H9 (cell line): Measurements from ENCODE around the gene DNHD1. TPM values are rescaled to one million over a fixed set of nuclear protein-coding genes. Genes with fewer than 3 reads are reported as not detected.

Experiments used
- DNase-seq: peaks from one replicate; pipeline ENCODE4 v3.0.0-alpha.2; 2017
- H2AFZ ChIP-seq: one replicate; pipeline ENCODE4 v1.6.1; 2013; ENCODE audit warnings: mild to moderate bottlenecking, low read length, control low read depth, moderate library complexity
- H2AK5ac ChIP-seq: 2 replicates; pipeline ENCODE4 v1.6.1; 2013; ENCODE audit warnings: low read length, control low read depth, mixed read lengths; ENCODE audit not compliant: insufficient read length
- H2BK120ac ChIP-seq: one replicate; pipeline ENCODE4 v1.6.1; 2013; ENCODE audit warnings: low read depth, mild to moderate bottlenecking, low read length, control low read depth, inconsistent platforms; ENCODE audit not compliant: poor library complexity, severe bottlenecking
- H2BK12ac ChIP-seq: 2 replicates; pipeline ENCODE4 v1.6.1; 2013; ENCODE audit warnings: low read length, control low read depth, mixed read lengths, low read depth; ENCODE audit not compliant: insufficient read length
- H2BK15ac ChIP-seq: 2 replicates; pipeline ENCODE4 v1.6.1; 2013; ENCODE audit warnings: low read depth, low read length, control low read depth
- H2BK20ac ChIP-seq: one replicate; pipeline ENCODE4 v1.6.1; 2013; ENCODE audit warnings: low read depth, mild to moderate bottlenecking, low read length, control low read depth, inconsistent platforms; ENCODE audit not compliant: poor library complexity, severe bottlenecking
- H2BK5ac ChIP-seq: 2 replicates; pipeline ENCODE4 v1.6.1; 2013; ENCODE audit warnings: low read length, control low read depth, mixed read lengths; ENCODE audit not compliant: insufficient read length
- H3K14ac ChIP-seq: 2 replicates; pipeline ENCODE4 v1.6.1; 2013; ENCODE audit warnings: low read length, control low read depth; ENCODE audit not compliant: insufficient read depth
- H3K18ac ChIP-seq: 2 replicates; pipeline ENCODE4 v1.6.1; 2013; ENCODE audit warnings: low read depth, mild to moderate bottlenecking, mixed read lengths, low read length, control low read depth; ENCODE audit not compliant: insufficient read length
- H3K23ac ChIP-seq: 2 replicates; pipeline ENCODE4 v1.6.1; 2013; ENCODE audit warnings: low read length, control low read depth, mixed read lengths, low read depth; ENCODE audit not compliant: insufficient read length
- H3K23me2 ChIP-seq: 2 replicates; pipeline ENCODE4 v1.6.1; 2013; ENCODE audit warnings: low read depth, mild to moderate bottlenecking, mixed read lengths, low read length, control low read depth; ENCODE audit not compliant: insufficient read length, poor library complexity, severe bottlenecking
- H3K27ac ChIP-seq: 2 replicates; pipeline ENCODE4 v1.5.1; 2013; ENCODE audit warnings: low read length, control low read depth, mixed read lengths, low read depth; ENCODE audit not compliant: insufficient read length
- H3K27me3 ChIP-seq: 2 replicates; pipeline ENCODE4 v1.6.1; 2013; ENCODE audit warnings: low read length, control low read depth, inconsistent platforms; ENCODE audit not compliant: insufficient read depth
- H3K4ac ChIP-seq: 2 replicates; pipeline ENCODE4 v1.6.1; 2013; ENCODE audit warnings: low read depth, mild to moderate bottlenecking, control low read depth, inconsistent platforms, low read length, moderate library complexity
- H3K4me1 ChIP-seq: 2 replicates; pipeline ENCODE4 v1.6.1; 2013; ENCODE audit warnings: low read length, control low read depth, inconsistent platforms; ENCODE audit not compliant: insufficient read depth
- H3K4me2 ChIP-seq: 2 replicates; pipeline ENCODE4 v1.6.1; 2013; ENCODE audit warnings: low read length, control low read depth, mixed read lengths; ENCODE audit not compliant: insufficient read length, insufficient read depth
- H3K56ac ChIP-seq: 2 replicates; pipeline ENCODE4 v1.6.1; 2013; ENCODE audit warnings: low read depth, mild to moderate bottlenecking, mixed read lengths, low read length, control low read depth; ENCODE audit not compliant: insufficient read length
- H3K79me1 ChIP-seq: 2 replicates; pipeline ENCODE4 v1.6.1; 2013; ENCODE audit warnings: low read depth, mild to moderate bottlenecking, moderate library complexity, low read length, control low read depth, inconsistent platforms; ENCODE audit not compliant: insufficient read depth, poor library complexity, severe bottlenecking
- H3K79me2 ChIP-seq: 2 replicates; pipeline ENCODE4 v1.6.1; 2013; ENCODE audit warnings: low read length, control low read depth, inconsistent platforms; ENCODE audit not compliant: insufficient read depth
- H3K9ac ChIP-seq: 2 replicates; pipeline ENCODE4 v1.6.1; 2013; ENCODE audit warnings: low read length, control low read depth, mixed read lengths; ENCODE audit not compliant: insufficient read length; ENCODE audit errors: extremely low read depth
- H3K9me3 ChIP-seq: one replicate; pipeline ENCODE4 v1.6.1; 2013; ENCODE audit warnings: low read depth, low read length, inconsistent platforms; ENCODE audit not compliant: control insufficient read depth
- H3T11ph ChIP-seq: one replicate; pipeline ENCODE4 v1.6.1; 2013; ENCODE audit warnings: mild to moderate bottlenecking, low read length, control low read depth, inconsistent platforms
- H4K20me1 ChIP-seq: one replicate; pipeline ENCODE4 v1.6.1; 2013; ENCODE audit not compliant: control insufficient read depth, insufficient read length, insufficient read depth
- H4K5ac ChIP-seq: 2 replicates; pipeline ENCODE4 v1.6.1; 2013; ENCODE audit warnings: low read depth, mild to moderate bottlenecking, mixed read lengths, low read length, control low read depth; ENCODE audit not compliant: insufficient read length
- H4K8ac ChIP-seq: replicated peaks from 2 replicates; pipeline ENCODE4 v1.6.1; 2013; ENCODE audit warnings: low read length, control low read depth, mixed read lengths, low read depth; ENCODE audit not compliant: insufficient read length
- H4K91ac ChIP-seq: 2 replicates; pipeline ENCODE4 v1.6.1; 2013; ENCODE audit warnings: low read depth, mild to moderate bottlenecking, moderate library complexity, mixed read lengths, low read length, control low read depth; ENCODE audit not compliant: insufficient read length
- H3K27ac Mint-ChIP-seq, 3 experiments: 2 replicates in 2 of 3; 3 replicates in 1 of 3; pipeline ENCODE4 v1.8.0; 2020 to 2021; ENCODE audit warnings: mixed read lengths in 3 of 3, mild to moderate bottlenecking in 1 of 3, moderate library complexity in 1 of 3
- H3K27me3 Mint-ChIP-seq: 2 replicates; pipeline ENCODE4 v1.8.0; 2021; ENCODE audit warnings: low read depth, mild to moderate bottlenecking, moderate library complexity, mixed read lengths
- H3K36me3 Mint-ChIP-seq, 3 experiments: 2 replicates in 2 of 3; 3 replicates in 1 of 3; pipeline ENCODE4 v1.8.0; 2020 to 2021; ENCODE audit warnings: low read depth in 3 of 3, mixed read lengths in 3 of 3; ENCODE audit not compliant: insufficient read depth in 1 of 3
- H3K4me1 Mint-ChIP-seq, 2 experiments: 2 replicates each; pipeline ENCODE4 v1.8.0; 2020; ENCODE audit warnings: mixed read lengths in 2 of 2
- H3K4me3 Mint-ChIP-seq, 2 experiments: 2 replicates in 1 of 2; 3 replicates in 1 of 2; pipeline ENCODE4 v1.8.0; 2020 to 2021; ENCODE audit warnings: mild to moderate bottlenecking in 2 of 2, mixed read lengths in 2 of 2, moderate library complexity in 1 of 2
- H3K9me3 Mint-ChIP-seq, 2 experiments: 2 replicates in 1 of 2; 3 replicates in 1 of 2; pipeline ENCODE4 v1.8.0; 2020; ENCODE audit warnings: mild to moderate bottlenecking in 2 of 2, mixed read lengths in 2 of 2, moderate library complexity in 1 of 2
- CTCF ChIP-seq: fragments of 200-600 bp; sonication (generic); conservative IDR thresholded peaks from 3 replicates; pipeline ENCODE4 v1.8.0; 2021; ENCODE audit warnings: antibody characterized with exemption, mild to moderate bottlenecking
- WGBS: extraction: QIAGEN DNeasy Blood & Tissue Kit; methylation state at CpG from one replicate; pipeline ENCODE4 v1.1.7; 2013; ENCODE audit warnings: missing lambda C conversion rate, low lambda C conversion rate, mixed read lengths; ENCODE audit not compliant: insufficient read length; ENCODE audit errors: extremely low coverage; 5-methylcytosine and 5-hydroxymethylcytosine counted together
- total RNA-seq: library from RNA; stranded (reverse); gene quantifications from 2 replicates; pipeline ENCODE4 v1.2.1, GENCODE V29; 2021

Gene DNHD1
- total RNA-seq, 1 experiment from 2014 or later = 3.5 TPM

- H3K27ac ChIP-seq = no peak overlapping the region
- H2BK15ac ChIP-seq = no peak overlapping the region
- no peak overlapping the region for H3K9ac ChIP-seq
- no peak overlapping the region for H3K18ac ChIP-seq
- no peaks in the 10 kb centered on the region for H3K4me1 ChIP-seq
- Mint-ChIP-seq H3K4me1 (peaks cover 3% of the 10 kb centered on the region in 2 experiments; a peak in 2 of 4 replicates), H3K27me3 (no peaks in the 10 kb centered on the region), H3K36me3 (peaks cover 0 to 4% (median 0%) of the 10 kb centered on the region in 3 experiments; a peak in 1 of 7 replicates), H3K9me3 (no peaks in the 10 kb centered on the region), H3K4me3 (no peak overlapping the region), H3K27ac (no peak overlapping the region)
- no peaks in the 10 kb centered on the region for H3K23me2 ChIP-seq
- H2BK5ac ChIP-seq = no peak overlapping the region
- no peak overlapping the region for H2BK120ac ChIP-seq
- TF ChIP-seq CTCF = no peak
- no peak overlapping the region for H2AFZ ChIP-seq
- H4K91ac ChIP-seq = no peak overlapping the region
- H4K20me1 ChIP-seq = no peaks in the 10 kb centered on the region
- no peak overlapping the region for H3K4me2 ChIP-seq
- no peak overlapping the region for H3K56ac ChIP-seq
- H3T11ph ChIP-seq = no peak overlapping the region
- no peak overlapping the region for H3K23ac ChIP-seq
- H3K14ac ChIP-seq = no peak overlapping the region; the same call in 1 of the 2 replicates
- H3K9me3 ChIP-seq = no peaks in the 10 kb centered on the region
- H2BK12ac ChIP-seq = no peak overlapping the region
- H2AK5ac ChIP-seq = no peak overlapping the region
- no CpG with 5 or more reads among the region's 19 CpGs for WGBS
- no peaks in the 10 kb centered on the region for H3K27me3 ChIP-seq
- DNase-seq = peak; percentile 23
- H4K8ac ChIP-seq = no peak overlapping the region
- H3K79me2 ChIP-seq = no peaks in the 10 kb centered on the region
- H2BK20ac ChIP-seq = no peak overlapping the region
- H3K4ac ChIP-seq = no peak overlapping the region
- no peaks in the 10 kb centered on the region for H3K79me1 ChIP-seq
- H4K5ac ChIP-seq = no peak overlapping the region
These were observed 48.1 kb downstream of the DNHD1 start for GRCh38 chr11:6544921-6545850.
